ENCODE data around the gene NEMP1. TPM values are rescaled to one million over a fixed set of nuclear protein-coding genes. Genes with fewer than 3 reads are reported as not detected.

The NEMP1 gene
- total and polyA plus RNA-seq, 10 of the 15 experiments (the other 5 are each of a cell fraction or from before 2014, with no cell fraction given) = 4.0 to 45.9 (median 19.8) TPM

- ChIA-PET CTCF (interaction anchor here (1.0 to 1.9 kb wide), 5 partner anchors 9 to 84 kb away, joined by 3 to 5 read pairs (median 4); partner anchors contain the start of gene STAT6), SMC1A (ENCODE audit: uncharacterized antibody, unreplicated experiment) (interaction anchor here (1.5 kb wide), 1 partner anchor 17 kb away, joined by 3 read pairs; no protein-coding TSS in a partner anchor), POLR2A (interaction anchor here (0.9 kb wide), 1 partner anchor 261 kb away, joined by 3 read pairs; no protein-coding TSS in a partner anchor), RAD21 (ENCODE audit: unreplicated experiment) (interaction anchor here (1.1 kb wide), 1 partner anchor 8 kb away, joined by 4 read pairs; no protein-coding TSS in a partner anchor)
- TF ChIP-seq PAX5 (IDR thresholded peaks at IDR 0.05; ENCODE audit: borderline replicate concordance, low read depth, low read length) (no peak), IKZF1 (conservative IDR thresholded peaks at IDR 0.05) (no peak), POU2F2 (IDR thresholded peaks at IDR 0.05; ENCODE audit: borderline replicate concordance, low read depth, low read length) (no peak)
- 52% methylated on average over 4 of the region's 4 CpGs for WGBS (ENCODE audit: insufficient coverage, insufficient replicate concordance, low lambda C conversion rate, missing lambda C conversion rate)
- Histone ChIP-seq H2AFZ (ENCODE audit: control insufficient read depth, low read depth, low read length) (no peak overlapping the region), H3K36me3 (ENCODE audit: control insufficient read depth in 2 of 2, insufficient read depth in 2 of 2, low read length in 1 of 2) (no peaks in the 10 kb centered on the region), H3K27ac (ENCODE audit: control insufficient read depth, insufficient read depth) (no peak overlapping the region), H3K9me3 (replicated peaks; ENCODE audit: control insufficient read depth, insufficient read depth, low read length) (no peaks in the 10 kb centered on the region), H3K4me3 (no peak overlapping the region), H3K79me2 (ENCODE audit: control insufficient read depth, insufficient read depth, low read length) (no peaks in the 10 kb centered on the region), H3K9ac (ENCODE audit: control insufficient read depth, insufficient read depth, low read length) (no peak overlapping the region), H3K4me2 (ENCODE audit: control insufficient read depth, insufficient read depth) (no peak overlapping the region), H4K20me1 (ENCODE audit: control insufficient read depth, insufficient read depth) (no peaks in the 10 kb centered on the region), H3K27me3 (replicated peaks in 1 of 2; ENCODE audit: control insufficient read depth in 2 of 2, insufficient read depth in 2 of 2, low read length in 1 of 2) (no peaks in the 10 kb centered on the region), H3K4me1 (ENCODE audit: control insufficient read depth, insufficient read depth, low read length) (no peaks in the 10 kb centered on the region)
- BruUV-seq (replicated peaks) = no TSS peak
- ATAC-seq (no peak), DNase-seq (ENCODE audit: low read depth, low spot score) (no peak), FAIRE-seq (no peak)
- in situ Hi-C loops (cut with MboI) = no loop called here
- intact Hi-C loops (cut with micrococcal nuclease; ENCODE audit: unreplicated experiment) = no loop called here
These were observed 38.4 kb downstream of the NEMP1 start for GRCh38 chr12:57040211-57040610.

- ChIA-PET RAD21 (ENCODE audit: unreplicated experiment) (interaction anchor here (1.0 kb wide), 1 partner anchor 38 kb away, joined by 3 read pairs; no protein-coding TSS in a partner anchor), SMC1A (ENCODE audit: uncharacterized antibody, unreplicated experiment) (no interaction called here), CTCF (interaction anchor here (1.9 kb wide), 1 partner anchor 85 kb away, joined by 4 read pairs; no protein-coding TSS in a partner anchor), POLR2A (no interaction called here)
- no peaks in the 10 kb centered on the region for H4K20me1 ChIP-seq (ENCODE audit: control insufficient read depth, insufficient read depth)
- DNase-seq (ENCODE audit: low read depth, low spot score) (no peak), FAIRE-seq (no peak), ATAC-seq (no peak)
- no peak overlapping the region for H3K27ac ChIP-seq (ENCODE audit: control insufficient read depth, insufficient read depth)
- no peak overlapping the region for H3K9ac ChIP-seq (ENCODE audit: control insufficient read depth, insufficient read depth, low read length)
- 39% methylated on average over 9 of the region's 9 CpGs for WGBS (ENCODE audit: insufficient coverage, insufficient replicate concordance, low lambda C conversion rate, missing lambda C conversion rate)
- H3K4me3 ChIP-seq = no peak overlapping the region
- BruUV-seq (replicated peaks) = no TSS peak
- H3K36me3 ChIP-seq (ENCODE audit: control insufficient read depth in 2 of 2, insufficient read depth in 2 of 2, low read length in 1 of 2) = no peaks in the 10 kb centered on the region
- no peak overlapping the region for H2AFZ ChIP-seq (ENCODE audit: control insufficient read depth, low read depth, low read length)
- H3K79me2 ChIP-seq (ENCODE audit: control insufficient read depth, insufficient read depth, low read length) = no peaks in the 10 kb centered on the region
- no peaks in the 10 kb centered on the region for H3K27me3 ChIP-seq (replicated peaks in 1 of 2; ENCODE audit: control insufficient read depth in 2 of 2, insufficient read depth in 2 of 2, low read length in 1 of 2)
- H3K4me1 ChIP-seq (ENCODE audit: control insufficient read depth, insufficient read depth, low read length) = no peaks in the 10 kb centered on the region
- intact Hi-C loops (cut with micrococcal nuclease; ENCODE audit: unreplicated experiment) = no loop called here
- H3K4me2 ChIP-seq (ENCODE audit: control insufficient read depth, insufficient read depth) = no peak overlapping the region
- no peaks in the 10 kb centered on the region for H3K9me3 ChIP-seq (replicated peaks; ENCODE audit: control insufficient read depth, insufficient read depth, low read length)
- in situ Hi-C loops (cut with MboI) = no loop called here
- TF ChIP-seq SMC3 (IDR thresholded peaks at IDR 0.05; ENCODE audit: borderline replicate concordance, low read length) = no peak
- no peak for TF ChIP-seq EED (IDR thresholded peaks at IDR 0.05; ENCODE audit: low read depth)
- TF ChIP-seq BACH1 (IDR thresholded peaks at IDR 0.05; ENCODE audit: borderline replicate concordance) = no peak
- no peak for TF ChIP-seq RUNX3 (IDR thresholded peaks at IDR 0.05; ENCODE audit: low read length)
- no peak for TF ChIP-seq CHD2 (IDR thresholded peaks at IDR 0.05; ENCODE audit: borderline replicate concordance, low read depth, low read length)
- no peak for TF ChIP-seq ZBTB4 (CRISPR knock-in tag; IDR thresholded peaks at IDR 0.05)
- no peak for TF ChIP-seq SIN3A (IDR thresholded peaks at IDR 0.05; ENCODE audit: low read depth, low read length)
- TF ChIP-seq MTA3 (IDR thresholded peaks at IDR 0.05; ENCODE audit: borderline replicate concordance, low read length) = no peak
- TF ChIP-seq MLLT1 (IDR thresholded peaks at IDR 0.05) = no peak
These were observed 39.4 kb downstream of the NEMP1 start for GRCh38 chr12:57039016-57039798.
